NCI-H345 treated with DMSO at 0.1 percent for 48 hours (cell line): ENCODE results near the gene VTCN1.

Experiments used
- DNase-seq: peaks from one replicate; lab custom pipeline; 2025; ENCODE audit not compliant: unreplicated experiment; lab: John Stamatoyannopoulos, UW

VTCN1 gene

GRCh38 chr1:117210386-117210785 is 341 bp downstream of the VTCN1 start:
- DNase-seq, result no peak

- DNase-seq, result no peak
These were observed 1.6 kb downstream of the VTCN1 start for GRCh38 chr1:117209094-117209493.

DNA sequence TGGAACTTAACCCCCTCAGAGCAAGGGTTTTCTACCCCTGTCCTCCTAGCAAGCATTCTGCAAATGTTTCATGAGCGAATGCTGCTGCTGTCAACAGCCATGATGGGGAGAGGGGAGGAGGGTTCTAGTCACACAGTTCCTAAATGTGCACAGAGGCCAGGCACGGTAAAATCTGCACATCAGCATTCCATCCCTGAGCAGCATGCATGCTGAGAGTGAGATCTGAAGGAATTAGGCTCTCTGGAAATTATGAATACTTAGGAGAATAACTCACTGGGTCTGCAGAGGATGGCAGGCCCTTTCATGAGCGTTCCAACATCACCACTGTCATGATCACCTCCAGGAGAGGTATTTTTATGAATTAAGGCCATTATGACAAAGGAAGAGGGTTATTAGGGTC is 2.1 kb downstream of the VTCN1 start:
- DNase-seq, result no peak

DNA sequence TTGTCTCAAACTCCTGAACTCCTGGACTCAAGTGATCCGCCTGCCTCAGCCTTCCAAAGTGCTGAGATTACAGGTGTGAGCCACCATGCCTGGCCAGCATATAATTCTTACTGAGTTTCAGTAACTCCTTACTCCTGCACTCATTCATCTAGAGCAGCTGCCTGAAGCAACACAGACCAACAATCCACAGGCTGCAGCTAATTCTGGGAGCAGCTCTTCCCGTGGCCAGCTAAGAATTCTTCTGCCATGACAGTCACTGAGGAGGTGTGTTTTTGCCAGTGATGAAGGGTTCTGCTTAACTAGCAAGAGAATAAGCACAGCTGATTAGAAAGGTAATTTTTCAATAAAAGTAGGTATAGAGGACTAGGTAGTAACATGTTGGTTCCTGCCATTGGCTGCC is 5.4 kb downstream of the VTCN1 start:
- DNase-seq, result no peak

- no peak for DNase-seq
These were observed 8.9 kb downstream of the VTCN1 start for GRCh38 chr1:117201808-117202207.

DNA sequence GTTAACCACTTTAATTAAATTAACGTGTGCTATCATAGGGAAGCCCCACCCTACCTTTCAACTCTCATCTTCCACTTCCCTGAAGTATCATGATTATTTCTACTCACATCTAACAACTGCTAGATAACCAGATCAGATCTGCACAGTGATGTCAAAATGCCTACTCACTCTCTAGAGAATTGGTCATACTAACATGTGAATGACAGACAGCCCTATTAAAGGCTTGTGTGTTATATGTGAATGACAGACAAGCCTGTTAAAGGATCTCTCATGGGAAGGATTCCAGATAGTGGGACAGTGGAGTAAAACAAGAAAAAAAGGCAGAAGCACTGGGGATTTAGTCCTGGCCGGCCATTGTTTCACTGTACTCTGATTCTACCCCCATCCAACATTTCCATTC is 12.6 kb downstream of the VTCN1 start:
- no peak for DNase-seq

DNA sequence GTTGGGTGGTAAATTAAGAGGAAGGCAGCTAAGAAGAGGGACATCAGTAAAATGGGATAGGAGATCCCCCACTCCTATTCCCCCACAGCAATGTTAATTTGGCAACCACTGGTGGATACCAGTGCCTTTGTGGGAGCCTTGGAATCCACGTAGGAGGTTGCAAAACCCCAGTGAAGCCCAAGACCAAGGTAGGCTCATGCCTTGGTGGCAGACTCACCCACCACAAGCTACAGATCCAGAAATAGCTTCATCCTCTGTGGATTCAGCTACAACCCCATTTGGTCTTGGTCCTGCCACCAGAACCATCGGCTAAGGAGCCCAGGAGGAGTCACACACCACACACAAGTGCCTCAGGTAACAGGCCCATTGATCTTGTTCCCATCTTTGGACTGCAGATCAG is 21.0 kb downstream of the VTCN1 start:
- no peak for DNase-seq

GRCh38 chr1:117188816-117189437 is 21.8 kb downstream of the VTCN1 start:
- DNase-seq, result no peak

GRCh38 chr1:117188170-117188815 is 22.4 kb downstream of the VTCN1 start:
- no peak for DNase-seq

DNA sequence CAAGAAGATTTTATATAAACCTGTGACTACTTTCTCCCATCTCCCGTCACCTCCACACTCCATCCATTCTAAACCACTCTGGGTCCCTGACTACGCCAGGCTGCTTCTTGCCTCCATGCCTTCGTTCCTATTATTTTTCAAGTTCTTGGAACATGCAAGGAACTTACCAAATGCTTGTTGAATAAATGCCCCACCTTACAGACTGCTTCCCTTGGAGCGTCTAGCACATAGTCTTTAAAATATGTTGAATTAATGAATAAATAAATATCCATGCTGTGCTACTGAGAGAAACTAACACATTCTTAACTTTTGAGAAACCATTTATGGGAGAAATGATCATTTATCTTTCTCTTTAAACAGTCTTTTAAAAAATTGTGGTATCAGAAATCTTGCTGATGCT is 27.6 kb downstream of the VTCN1 start:
- DNase-seq, result no peak

DNA sequence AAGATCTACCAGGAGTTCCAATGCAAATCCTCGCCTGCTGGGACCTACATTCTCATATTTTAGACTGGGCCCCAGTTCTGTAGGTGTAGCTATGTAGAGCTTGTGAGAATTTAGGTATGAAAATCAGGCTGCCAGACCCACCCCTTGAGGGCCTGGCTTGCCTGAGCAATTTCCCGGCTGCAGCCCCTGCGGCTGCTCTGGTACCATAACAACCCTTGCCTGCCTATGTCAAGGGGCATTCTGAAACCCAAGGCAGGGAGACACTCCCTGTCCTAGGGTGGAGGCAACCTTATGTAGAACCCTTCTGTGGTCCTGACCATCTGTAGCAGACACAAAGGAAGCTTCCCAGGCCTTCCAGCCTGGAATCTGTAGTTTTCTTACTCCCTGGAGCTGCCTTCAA is 28.4 kb downstream of the VTCN1 start:
- no peak for DNase-seq

GRCh38 chr1:117181630-117182041 is 29.1 kb downstream of the VTCN1 start:
- DNase-seq, result no peak

DNA sequence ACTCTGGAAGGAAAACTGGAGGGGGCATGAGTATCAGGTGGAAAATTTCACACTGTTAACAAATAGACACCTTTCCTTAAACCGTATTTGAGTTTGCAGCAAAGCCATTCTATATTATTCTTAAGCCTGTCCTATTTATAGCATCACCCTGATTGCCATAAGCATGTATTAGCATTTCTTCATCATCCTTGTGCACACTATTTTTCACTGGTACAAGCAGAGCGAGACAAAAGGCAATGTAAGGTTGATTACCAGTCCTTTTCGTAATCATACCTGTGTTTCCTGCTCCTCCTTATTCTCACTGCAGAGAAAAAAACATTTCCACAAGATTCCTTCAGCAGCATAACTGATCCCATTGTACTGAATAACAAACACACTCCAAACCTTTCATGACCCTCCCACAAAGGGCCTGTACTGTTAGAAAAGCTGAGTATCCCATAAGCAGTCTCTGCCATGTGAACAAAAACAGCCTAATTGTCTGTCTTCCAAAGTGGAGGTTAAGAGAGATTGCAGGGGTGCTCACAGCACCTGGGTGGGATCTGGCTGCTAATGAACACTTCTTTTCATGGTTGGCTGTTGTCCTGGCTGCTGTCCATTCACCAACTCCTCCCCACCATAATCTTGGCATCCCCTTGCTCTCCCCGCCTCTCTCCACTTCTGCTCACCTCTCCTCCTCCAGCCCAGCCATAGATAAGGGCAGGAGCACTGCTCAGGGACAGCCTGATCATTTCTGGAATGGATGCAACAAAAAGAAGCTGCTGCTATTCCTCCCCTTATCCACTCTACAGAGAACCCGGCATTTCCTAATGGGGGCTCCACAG is 30.4 kb downstream of the VTCN1 start:
- DNase-seq, result no peak

DNA sequence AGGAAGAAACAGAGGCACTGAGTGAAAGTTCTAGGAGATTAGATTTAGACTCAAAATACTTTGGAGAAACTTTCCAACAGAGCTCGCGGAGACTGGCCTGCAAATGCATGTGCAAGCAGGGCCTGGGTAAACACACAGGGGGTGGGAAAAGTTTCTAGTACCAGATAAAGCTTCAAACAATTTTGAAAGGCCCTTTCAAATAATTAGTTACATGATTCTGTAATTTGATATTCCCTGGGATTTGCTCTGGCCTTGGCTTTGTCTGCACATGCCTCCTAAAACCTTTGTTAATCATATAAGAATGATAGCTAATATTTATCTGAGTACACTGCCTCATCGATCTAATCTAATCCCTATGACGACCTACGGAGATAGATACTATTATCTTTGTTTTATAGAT is 31.3 kb downstream of the VTCN1 start:
- DNase-seq, result no peak

- no peak for DNase-seq
These were observed 32.0 kb downstream of the VTCN1 start for GRCh38 chr1:117178756-117179155.

DNA sequence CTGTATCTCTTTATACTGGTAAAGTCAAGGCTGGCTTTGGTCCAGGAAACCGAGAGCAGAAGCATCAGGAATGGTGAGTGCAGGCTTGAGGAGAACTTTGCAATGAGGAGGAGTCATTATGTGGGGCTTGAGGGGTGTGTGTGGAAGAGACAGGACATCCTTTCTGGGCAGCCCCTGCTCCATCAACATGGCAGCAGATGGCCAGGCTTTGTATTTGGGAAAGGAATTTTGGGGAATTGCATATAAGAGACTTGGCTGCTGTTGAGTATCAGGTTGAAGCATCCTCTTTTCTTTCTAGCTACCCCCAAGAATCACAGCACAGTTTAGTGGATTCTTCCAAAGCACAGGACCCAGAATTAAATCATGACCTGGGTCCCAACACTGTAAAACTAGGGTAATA is 33.4 kb downstream of the VTCN1 start:
- no peak for DNase-seq

- DNase-seq, result no peak
These were observed 34.1 kb downstream of the VTCN1 start for GRCh38 chr1:117176579-117176978.

DNA sequence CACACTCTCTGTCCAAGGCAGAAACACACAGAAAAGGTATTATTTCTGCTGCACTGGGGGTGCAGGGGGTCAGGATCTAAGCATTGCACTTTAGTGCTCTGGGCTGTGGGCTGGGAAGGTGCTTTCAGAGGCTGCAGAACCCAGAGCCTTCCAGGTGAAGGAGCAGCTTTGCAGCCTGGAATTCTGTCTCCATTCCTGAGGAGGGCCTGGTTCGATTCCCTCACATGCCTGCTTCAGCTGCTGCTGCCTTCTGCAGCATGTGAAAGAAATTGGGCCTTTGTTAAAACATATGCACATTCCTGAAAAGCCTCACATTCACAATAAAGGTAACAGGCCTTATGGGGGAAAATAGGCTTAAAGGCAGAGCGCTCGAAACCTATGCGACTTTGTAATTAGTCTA is 35.9 kb downstream of the VTCN1 start:
- DNase-seq, result no peak

GRCh38 chr1:117173691-117174090 is 37.0 kb downstream of the VTCN1 start:
- no peak for DNase-seq

DNA sequence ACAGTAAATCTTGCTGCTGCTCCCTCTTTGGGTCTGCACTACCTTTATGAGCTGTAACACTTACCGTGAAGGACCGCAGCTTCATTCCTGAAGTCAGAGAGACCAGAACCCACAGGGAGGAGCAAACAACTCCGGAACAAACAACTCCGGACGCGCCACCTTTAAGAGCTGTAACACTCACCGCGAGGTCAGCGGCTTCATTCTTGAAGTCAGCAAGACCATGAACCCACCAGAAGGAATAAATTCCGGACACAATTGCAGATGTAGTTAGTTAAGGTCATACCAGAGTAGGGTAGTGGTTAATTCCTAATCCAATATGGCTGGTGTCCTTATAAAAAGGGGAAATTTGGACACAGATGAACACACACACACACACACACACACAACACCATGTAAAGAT is 37.7 kb downstream of the VTCN1 start:
- DNase-seq, result no peak

DNA sequence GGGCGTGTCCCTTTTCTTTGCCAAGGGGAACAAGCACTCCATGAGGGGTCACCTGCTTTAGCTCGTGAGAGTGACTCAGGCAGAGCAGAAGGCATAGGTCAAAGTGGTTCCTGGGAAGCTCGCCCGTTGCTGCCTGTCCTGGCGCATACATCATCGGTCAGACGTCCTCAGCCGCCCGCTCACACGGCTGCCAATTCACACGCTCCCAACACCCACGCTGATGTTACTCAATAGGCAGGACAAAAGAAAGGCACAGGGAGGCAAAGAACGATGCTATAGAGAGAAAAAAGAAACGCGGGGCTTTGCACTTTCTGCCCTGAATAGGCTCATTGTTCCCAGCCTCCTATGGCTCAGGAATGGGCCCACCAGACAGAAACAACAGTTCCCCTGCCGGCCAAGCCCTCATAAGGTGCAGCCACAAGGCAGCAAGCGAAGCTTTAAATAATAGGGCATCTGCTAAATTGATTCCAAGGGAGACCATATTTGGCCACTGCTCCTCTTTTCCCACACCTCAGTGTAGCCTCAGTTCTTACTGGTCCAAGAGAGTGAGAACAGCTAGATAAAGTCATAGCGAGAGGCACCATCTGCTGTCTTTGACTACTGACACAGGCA is 38.7 kb downstream of the VTCN1 start:
- DNase-seq, result no peak
